Measurements from ENCODE around the gene HCFC2.

Gene HCFC2

GRCh38 chr12:104133321-104133720 lies 69.0 kb downstream of the HCFC2 start:
- DNase-seq (ENCODE audit: low read depth, low spot score), result no peak
- H3K4me3 ChIP-seq (ENCODE audit: low read depth, low read length), result no peak overlapping the region
- TF ChIP-seq CTCF (IDR thresholded peaks at IDR 0.05; ENCODE audit: low read depth, low read length), result no peak
- in situ Hi-C loops (cut with HindIII; ENCODE audit: low sequenced_read_pairs), result no loop called here

- peak; percentile 14 for DNase-seq (ENCODE audit: low read depth, low spot score)
- TF ChIP-seq CTCF (IDR thresholded peaks at IDR 0.05; ENCODE audit: low read depth, low read length), result no peak
- no peak overlapping the region for H3K4me3 ChIP-seq (ENCODE audit: low read depth, low read length)
- in situ Hi-C loops (cut with HindIII; ENCODE audit: low sequenced_read_pairs), result no loop called here
Measured at GRCh38 chr12:104133866-104134265, 69.5 kb downstream of the HCFC2 start.

- H3K4me3 ChIP-seq (ENCODE audit: low read depth, low read length), result no peak overlapping the region
Measured at GRCh38 chr12:104134882-104135281, 70.6 kb downstream of the HCFC2 start.

GRCh38 chr12:104136577-104136976 lies 72.2 kb downstream of the HCFC2 start:
- no peak for TF ChIP-seq CTCF (IDR thresholded peaks at IDR 0.05; ENCODE audit: low read depth, low read length)
- peak overlapping the region; percentile 59 for H3K4me3 ChIP-seq (ENCODE audit: low read depth, low read length)
- in situ Hi-C loops (cut with HindIII; ENCODE audit: low sequenced_read_pairs), result no loop called here
- DNase-seq (ENCODE audit: low read depth, low spot score), result peak; percentile 32

More at GRCh38 chr12:104134882-104135281, 70.6 kb downstream of the HCFC2 start:
- in situ Hi-C loops (cut with HindIII; ENCODE audit: low sequenced_read_pairs), result no loop called here
- TF ChIP-seq CTCF (IDR thresholded peaks at IDR 0.05; ENCODE audit: low read depth, low read length), result no peak
- no peak for DNase-seq (ENCODE audit: low read depth, low spot score)

- DNase-seq (ENCODE audit: low read depth, low spot score), result peak; percentile 62
- in situ Hi-C loops (cut with HindIII; ENCODE audit: low sequenced_read_pairs), result no loop called here
- peak overlapping the region; percentile 59 for H3K4me3 ChIP-seq (ENCODE audit: low read depth, low read length)
- TF ChIP-seq CTCF (IDR thresholded peaks at IDR 0.05; ENCODE audit: low read depth, low read length), result no peak
Measured at GRCh38 chr12:104137001-104137901, 72.9 kb downstream of the HCFC2 start.

GRCh38 chr12:104137902-104138796 lies 73.8 kb downstream of the HCFC2 start, which contains the start of gene NFYB:
Gene NFYB (minus strand): TSS chr12:104138210. CDS start chr12:104135453, 2,757 bp downstream.
- peak; percentile 97 for DNase-seq (ENCODE audit: low read depth, low spot score)
- in situ Hi-C loops (cut with HindIII; ENCODE audit: low sequenced_read_pairs), result no loop called here
- TF ChIP-seq CTCF (IDR thresholded peaks at IDR 0.05; ENCODE audit: low read depth, low read length), result no peak
- peak within 1 kb of the TSS; percentile 59 for H3K4me3 ChIP-seq (ENCODE audit: low read depth, low read length)
